GM23338 (cell line): ENCODE results near the gene KCNH6. TPM values are rescaled to one million over a fixed set of nuclear protein-coding genes. Genes with fewer than 3 reads are reported as not detected.

Experiments
- ATAC-seq: fragments of 200-7000 bp; cut with Tn5 transposase; 3 replicates; pipeline ENCODE4 v1.9.1; 2020
- DNase-seq: peaks from one replicate; pipeline ENCODE4 v3.0.0-alpha.2; 2015; ENCODE audit warnings: low spot score
- H2AFZ ChIP-seq: fragments of 200-600 bp; sonication (generic); 2 replicates; pipeline ENCODE4 v1.8.0; 2016; ENCODE audit warnings: antibody characterized with exemption, mild to moderate bottlenecking, moderate library complexity
- H3F3A ChIP-seq: fragments of 200-600 bp; sonication (generic); replicated peaks from 2 replicates; pipeline ENCODE4 v1.8.0; 2017; ENCODE audit warnings: antibody characterized with exemption, mixed run types, low read depth
- H3K27ac ChIP-seq: fragments of 200-600 bp; sonication (generic); 2 replicates; pipeline ENCODE4 v1.6.1; 2016; ENCODE audit warnings: low read depth
- H3K27me3 ChIP-seq: fragments of 200-600 bp; sonication (generic); 2 replicates; pipeline ENCODE4 v1.8.0; 2016; ENCODE audit warnings: mild to moderate bottlenecking, mixed run types, moderate library complexity; ENCODE audit not compliant: insufficient read depth
- H3K36me3 ChIP-seq: fragments of 200-600 bp; sonication (generic); 2 replicates; pipeline ENCODE4 v1.8.0; 2016; ENCODE audit warnings: mild to moderate bottlenecking; ENCODE audit not compliant: insufficient read depth
- H3K4me1 ChIP-seq: fragments of 200-600 bp; sonication (generic); 2 replicates; pipeline ENCODE4 v1.8.0; 2016; ENCODE audit warnings: mild to moderate bottlenecking, moderate library complexity; ENCODE audit not compliant: insufficient read depth
- H3K4me2 ChIP-seq: fragments of 200-600 bp; sonication (generic); 2 replicates; pipeline ENCODE4 v1.7.1; 2017; ENCODE audit warnings: mixed run types
- H3K4me3 ChIP-seq: fragments of 200-600 bp; sonication (generic); 2 replicates; pipeline ENCODE4 v1.6.1; 2016; ENCODE audit warnings: mixed run types
- H3K79me2 ChIP-seq: fragments of 200-600 bp; sonication (generic); replicated peaks from 2 replicates; pipeline ENCODE4 v1.8.0; 2017; ENCODE audit warnings: mild to moderate bottlenecking; ENCODE audit not compliant: insufficient read depth
- H3K9me2 ChIP-seq: fragments of 200-600 bp; sonication (generic); 2 replicates; pipeline ENCODE4 v1.8.0; 2017; ENCODE audit not compliant: insufficient read depth
- H4K20me1 ChIP-seq: fragments of 200-600 bp; sonication (generic); replicated peaks from 2 replicates; pipeline ENCODE4 v1.8.0; 2017; ENCODE audit warnings: mild to moderate bottlenecking; ENCODE audit not compliant: insufficient read depth
- H3K27ac Mint-ChIP-seq: 2 replicates; pipeline ENCODE4 v1.8.0; 2020; ENCODE audit warnings: inconsistent platforms, mild to moderate bottlenecking, moderate library complexity, mixed read lengths
- H3K27me3 Mint-ChIP-seq: 3 replicates; pipeline ENCODE4 v1.8.0; 2022; ENCODE audit warnings: low read depth, mild to moderate bottlenecking, moderate library complexity, mixed read lengths, inconsistent platforms; ENCODE audit not compliant: insufficient read depth, poor library complexity
- H3K36me3 Mint-ChIP-seq: 3 replicates; pipeline ENCODE4 v1.8.0; 2021; ENCODE audit warnings: low read depth, mild to moderate bottlenecking, inconsistent platforms, moderate library complexity, mixed read lengths
- H3K4me1 Mint-ChIP-seq: 3 replicates; pipeline ENCODE4 v1.8.0; 2020; ENCODE audit warnings: mild to moderate bottlenecking, inconsistent platforms, mixed read lengths
- H3K4me3 Mint-ChIP-seq: 3 replicates; pipeline ENCODE4 v1.8.0; 2021; ENCODE audit warnings: moderate library complexity, mild to moderate bottlenecking, inconsistent platforms, mixed read lengths
- H3K9me3 Mint-ChIP-seq: 3 replicates; pipeline ENCODE4 v1.8.0; 2020; ENCODE audit warnings: moderate library complexity, mild to moderate bottlenecking, inconsistent platforms, mixed read lengths
- CREB1 ChIP-seq: fragments of 250-450 bp; sonication (Bioruptor Pico); IDR thresholded peaks from 2 replicates; pipeline ENCODE4 v1.5.0; 2020; ENCODE audit warnings: low read depth, mild to moderate bottlenecking, moderate library complexity
- ETS1 ChIP-seq: IDR thresholded peaks from 2 replicates; pipeline ENCODE4 v1.6.1; 2016; ENCODE audit warnings: antibody characterized with exemption
- EZH2 ChIP-seq: fragments of 200-600 bp; sonication (generic); IDR thresholded peaks from one replicate; pipeline ENCODE4 v1.8.0; 2017; ENCODE audit warnings: antibody characterized with exemption, mild to moderate bottlenecking, low read depth; ENCODE audit not compliant: unreplicated experiment
- EZH2phosphoT487 ChIP-seq: fragments of 200-600 bp; sonication (generic); IDR thresholded peaks from one replicate; pipeline ENCODE4 v1.8.1; 2018; ENCODE audit warnings: antibody characterized with exemption; ENCODE audit not compliant: unreplicated experiment
- JUNB ChIP-seq: IDR thresholded peaks from one replicate; pipeline ENCODE4 v1.6.1; 2016; ENCODE audit warnings: antibody characterized with exemption; ENCODE audit not compliant: unreplicated experiment
- NANOG ChIP-seq: IDR thresholded peaks from 2 replicates; pipeline ENCODE4 v1.6.1; 2016; ENCODE audit warnings: antibody characterized with exemption, borderline replicate concordance
- POLR2AphosphoS5 ChIP-seq: IDR thresholded peaks from 2 replicates; pipeline ENCODE4 v1.6.1; 2016; ENCODE audit warnings: antibody characterized with exemption, low read depth
- STAT1 ChIP-seq: IDR thresholded peaks from one replicate; pipeline ENCODE4 v1.6.1; 2016; ENCODE audit warnings: antibody characterized with exemption; ENCODE audit not compliant: unreplicated experiment
- ZNF114 ChIP-seq: fragments of 250-450 bp; sonication (Bioruptor Pico); IDR thresholded peaks from 2 replicates; pipeline ENCODE4 v1.5.0; 2020; ENCODE audit warnings: mild to moderate bottlenecking, moderate library complexity
- ZNF331 ChIP-seq: fragments of 250-450 bp; sonication (Bioruptor Pico); IDR thresholded peaks from 2 replicates; pipeline ENCODE4 v1.5.0; 2020; ENCODE audit warnings: low read depth, mild to moderate bottlenecking, moderate library complexity
- ZNF462 ChIP-seq: fragments of 250-450 bp; sonication (Bioruptor Pico); IDR thresholded peaks from 2 replicates; pipeline ENCODE4 v1.5.0; 2020; ENCODE audit warnings: mild to moderate bottlenecking, moderate library complexity
- polyA plus RNA-seq: library from polyadenylated mRNA; unstranded; fragments of >200 nt; fragmentation: Nextera tagmentation; extraction: Ambion mirVana; gene quantifications from 2 replicates; pipeline ENCODE4 v1.2.1, GENCODE V29; 2016
- total RNA-seq: library from RNA; depleted of rRNA; stranded (reverse); fragments of >200 nt; shearing (Covaris generic); gene quantifications from 2 replicates; pipeline ENCODE4 v1.2.3, GENCODE V29; 2014
- TF ChIP-seq, protein P1 (sequence below), 2 experiments: fragments of 200-600 bp in 1 of 2; sonication (generic) in 1 of 2; conservative IDR thresholded peaks; 2 replicates each; pipeline versions ENCODE4 v1.5.1 to v1.6.1; 2016 to 2017; ENCODE audit warnings: antibody characterized with exemption in 2 of 2, low read depth in 2 of 2, mild to moderate bottlenecking in 2 of 2, moderate library complexity in 1 of 2
- TF ChIP-seq, protein P2 (sequence below): IDR thresholded peaks from one replicate; pipeline ENCODE4 v1.6.1; 2018; ENCODE audit warnings: antibody characterized with exemption; ENCODE audit not compliant: unreplicated experiment

KCNH6 gene
- total and polyA plus RNA-seq, 2 experiments from 2014 or later, result 1.3 to 2.8 TPM

GRCh38 chr17:63474586-63475460, 48.3 kb upstream of the KCNH6 start:
- H3K9me2 ChIP-seq, result no peaks in the 10 kb centered on the region
- H3F3A ChIP-seq, result 0 out of 2 replicates have a peak, but pooled peaks cover 5% of the 10 kb centered on the region
- H3K79me2 ChIP-seq, result no peaks in the 10 kb centered on the region
- peaks cover 34% of the 10 kb centered on the region for H3K27me3 Mint-ChIP-seq
- no peak overlapping the region for H3K27ac Mint-ChIP-seq
- no peaks in the 10 kb centered on the region for H3K36me3 ChIP-seq
- H4K20me1 ChIP-seq, result no peaks in the 10 kb centered on the region
- no peaks in the 10 kb centered on the region for H3K36me3 Mint-ChIP-seq
- peaks cover 24% of the 10 kb centered on the region for H3K4me1 ChIP-seq
- H3K27me3 ChIP-seq, result peaks cover 19% of the 10 kb centered on the region
- no peak for DNase-seq
- ATAC-seq, result no peak
- H2AFZ ChIP-seq, result no peak overlapping the region
- H3K27ac ChIP-seq, result no peak overlapping the region
- H3K4me3 ChIP-seq, result no peak overlapping the region
- peak overlapping the region; percentile 9; the same call in 1 of the 3 replicates for H3K4me3 Mint-ChIP-seq
- H3K4me2 ChIP-seq, result no peak overlapping the region
- no peaks in the 10 kb centered on the region; the same call in 2 of the 3 replicates for H3K9me3 Mint-ChIP-seq
- TF ChIP-seq CREB1 (CRISPR knock-in tag), result no peak
- TF ChIP-seq, protein P1, sequence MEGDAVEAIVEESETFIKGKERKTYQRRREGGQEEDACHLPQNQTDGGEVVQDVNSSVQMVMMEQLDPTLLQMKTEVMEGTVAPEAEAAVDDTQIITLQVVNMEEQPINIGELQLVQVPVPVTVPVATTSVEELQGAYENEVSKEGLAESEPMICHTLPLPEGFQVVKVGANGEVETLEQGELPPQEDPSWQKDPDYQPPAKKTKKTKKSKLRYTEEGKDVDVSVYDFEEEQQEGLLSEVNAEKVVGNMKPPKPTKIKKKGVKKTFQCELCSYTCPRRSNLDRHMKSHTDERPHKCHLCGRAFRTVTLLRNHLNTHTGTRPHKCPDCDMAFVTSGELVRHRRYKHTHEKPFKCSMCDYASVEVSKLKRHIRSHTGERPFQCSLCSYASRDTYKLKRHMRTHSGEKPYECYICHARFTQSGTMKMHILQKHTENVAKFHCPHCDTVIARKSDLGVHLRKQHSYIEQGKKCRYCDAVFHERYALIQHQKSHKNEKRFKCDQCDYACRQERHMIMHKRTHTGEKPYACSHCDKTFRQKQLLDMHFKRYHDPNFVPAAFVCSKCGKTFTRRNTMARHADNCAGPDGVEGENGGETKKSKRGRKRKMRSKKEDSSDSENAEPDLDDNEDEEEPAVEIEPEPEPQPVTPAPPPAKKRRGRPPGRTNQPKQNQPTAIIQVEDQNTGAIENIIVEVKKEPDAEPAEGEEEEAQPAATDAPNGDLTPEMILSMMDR (conservative IDR thresholded peaks at IDR 0.05; ENCODE audit: low read depth in 2 of 2), result no peak
- TF ChIP-seq ZNF462 (CRISPR knock-in tag), result no peak
- TF ChIP-seq, protein P2, sequence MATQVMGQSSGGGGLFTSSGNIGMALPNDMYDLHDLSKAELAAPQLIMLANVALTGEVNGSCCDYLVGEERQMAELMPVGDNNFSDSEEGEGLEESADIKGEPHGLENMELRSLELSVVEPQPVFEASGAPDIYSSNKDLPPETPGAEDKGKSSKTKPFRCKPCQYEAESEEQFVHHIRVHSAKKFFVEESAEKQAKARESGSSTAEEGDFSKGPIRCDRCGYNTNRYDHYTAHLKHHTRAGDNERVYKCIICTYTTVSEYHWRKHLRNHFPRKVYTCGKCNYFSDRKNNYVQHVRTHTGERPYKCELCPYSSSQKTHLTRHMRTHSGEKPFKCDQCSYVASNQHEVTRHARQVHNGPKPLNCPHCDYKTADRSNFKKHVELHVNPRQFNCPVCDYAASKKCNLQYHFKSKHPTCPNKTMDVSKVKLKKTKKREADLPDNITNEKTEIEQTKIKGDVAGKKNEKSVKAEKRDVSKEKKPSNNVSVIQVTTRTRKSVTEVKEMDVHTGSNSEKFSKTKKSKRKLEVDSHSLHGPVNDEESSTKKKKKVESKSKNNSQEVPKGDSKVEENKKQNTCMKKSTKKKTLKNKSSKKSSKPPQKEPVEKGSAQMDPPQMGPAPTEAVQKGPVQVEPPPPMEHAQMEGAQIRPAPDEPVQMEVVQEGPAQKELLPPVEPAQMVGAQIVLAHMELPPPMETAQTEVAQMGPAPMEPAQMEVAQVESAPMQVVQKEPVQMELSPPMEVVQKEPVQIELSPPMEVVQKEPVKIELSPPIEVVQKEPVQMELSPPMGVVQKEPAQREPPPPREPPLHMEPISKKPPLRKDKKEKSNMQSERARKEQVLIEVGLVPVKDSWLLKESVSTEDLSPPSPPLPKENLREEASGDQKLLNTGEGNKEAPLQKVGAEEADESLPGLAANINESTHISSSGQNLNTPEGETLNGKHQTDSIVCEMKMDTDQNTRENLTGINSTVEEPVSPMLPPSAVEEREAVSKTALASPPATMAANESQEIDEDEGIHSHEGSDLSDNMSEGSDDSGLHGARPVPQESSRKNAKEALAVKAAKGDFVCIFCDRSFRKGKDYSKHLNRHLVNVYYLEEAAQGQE, result no peak
- TF ChIP-seq ZNF114 (CRISPR knock-in tag), result no peak
- no peak for TF ChIP-seq ZNF331
- TF ChIP-seq EZH2, result no peak
- no peak for TF ChIP-seq NANOG
- TF ChIP-seq ETS1, result no peak
- TF ChIP-seq JUNB, result no peak
- TF ChIP-seq STAT1, result no peak
- TF ChIP-seq EZH2phosphoT487, result no peak
- no peak for TF ChIP-seq POLR2AphosphoS5
- H3K4me1 Mint-ChIP-seq, result peaks cover 32% of the 10 kb centered on the region
